SK-N-MC (cell line): ENCODE data around the gene ENTPD6.

Source experiments
- DNase-seq: peaks from one replicate; pipeline ENCODE4 v3.0.0-alpha.2; 2011; ENCODE audit warnings: low read depth, low spot score
- H3K27ac ChIP-seq: fragments of 200-600 bp; sonication (generic); 2 replicates; pipeline ENCODE4 v1.5.1; 2016; ENCODE audit warnings: mixed run types
- H3K36me3 ChIP-seq: fragments of 200-600 bp; sonication (generic); 2 replicates; pipeline ENCODE4 v1.6.1; 2017; ENCODE audit warnings: antibody characterized with exemption, low read length, mixed read lengths; ENCODE audit not compliant: insufficient read depth
- H3K4me3 ChIP-seq: fragments of 200-600 bp; sonication (generic); 2 replicates; pipeline ENCODE4 v1.5.1; 2016
- H3K9ac ChIP-seq: fragments of 200-600 bp; sonication (generic); 2 replicates; pipeline ENCODE4 v1.8.0; 2017; ENCODE audit warnings: mixed run types, mixed read lengths; ENCODE audit not compliant: insufficient read length
- H3K9me3 ChIP-seq: fragments of 200-600 bp; sonication (generic); 2 replicates; pipeline ENCODE4 v1.6.1; 2017; ENCODE audit warnings: low read depth, mild to moderate bottlenecking, antibody characterized with exemption, low read length, moderate library complexity, mixed read lengths
- EZH2 ChIP-seq: fragments of 200-600 bp; sonication (generic); IDR thresholded peaks from one replicate; pipeline ENCODE4 v1.6.1; 2017; ENCODE audit warnings: antibody characterized with exemption
- FOXP2 ChIP-seq: optimal IDR thresholded peaks from 2 replicates; pipeline ENCODE3; 2011; ENCODE audit warnings: mild to moderate bottlenecking, moderate library complexity; ENCODE audit not compliant: insufficient read depth; ENCODE audit errors: extremely low read length, control extremely low read depth
- POLR2AphosphoS5 ChIP-seq: IDR thresholded peaks from 2 replicates; pipeline ENCODE4 v1.6.1; 2012; ENCODE audit warnings: mild to moderate bottlenecking, low read depth, low read length, borderline replicate concordance

The ENTPD6 gene

DNA sequence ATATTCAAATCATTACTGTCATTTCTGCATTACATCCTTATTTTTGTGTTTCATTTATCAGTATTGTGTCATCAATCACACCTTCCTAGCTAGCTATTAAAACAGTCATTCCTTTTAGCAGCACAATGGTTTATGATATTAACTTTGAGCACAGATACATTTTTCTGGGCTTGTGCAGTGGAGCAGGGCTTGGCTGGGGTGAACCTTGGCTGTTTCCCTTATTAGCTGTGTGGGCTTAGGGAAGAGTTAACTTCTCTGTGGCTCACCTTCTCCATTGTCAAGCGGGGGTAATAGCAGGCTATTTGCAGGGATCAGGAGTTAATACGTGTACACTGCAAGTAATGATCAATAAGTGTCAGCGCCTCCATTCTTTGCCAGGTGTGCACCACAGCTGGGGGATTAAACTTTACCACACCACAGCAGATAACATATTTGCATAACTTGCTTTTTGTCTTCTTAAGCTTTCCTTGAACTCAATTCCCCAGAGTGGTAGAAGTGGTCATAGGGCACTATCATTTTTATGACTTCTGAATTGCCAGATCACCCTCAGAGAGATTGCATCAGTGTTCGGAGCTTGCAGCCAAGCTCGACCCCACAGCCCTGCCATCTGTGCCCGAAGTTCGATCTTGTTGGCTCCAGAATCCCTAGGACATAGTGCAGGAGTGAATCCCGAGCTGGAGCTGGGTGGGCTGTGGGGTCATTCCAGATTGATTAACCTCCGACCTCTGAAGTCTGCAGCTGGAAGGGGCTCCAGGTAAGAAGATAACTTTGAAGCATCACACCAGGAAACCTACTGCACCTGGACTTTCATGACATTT is 50.9 kb downstream of the ENTPD6 start:
- no peak overlapping the region for H3K4me3 ChIP-seq
- H3K9me3 ChIP-seq = no peaks in the 10 kb centered on the region
- H3K9ac ChIP-seq = no peak overlapping the region
- no peak for DNase-seq
- TF ChIP-seq FOXP2 = no peak
- H3K27ac ChIP-seq = no peak overlapping the region
- no peaks in the 10 kb centered on the region for H3K36me3 ChIP-seq

DNA sequence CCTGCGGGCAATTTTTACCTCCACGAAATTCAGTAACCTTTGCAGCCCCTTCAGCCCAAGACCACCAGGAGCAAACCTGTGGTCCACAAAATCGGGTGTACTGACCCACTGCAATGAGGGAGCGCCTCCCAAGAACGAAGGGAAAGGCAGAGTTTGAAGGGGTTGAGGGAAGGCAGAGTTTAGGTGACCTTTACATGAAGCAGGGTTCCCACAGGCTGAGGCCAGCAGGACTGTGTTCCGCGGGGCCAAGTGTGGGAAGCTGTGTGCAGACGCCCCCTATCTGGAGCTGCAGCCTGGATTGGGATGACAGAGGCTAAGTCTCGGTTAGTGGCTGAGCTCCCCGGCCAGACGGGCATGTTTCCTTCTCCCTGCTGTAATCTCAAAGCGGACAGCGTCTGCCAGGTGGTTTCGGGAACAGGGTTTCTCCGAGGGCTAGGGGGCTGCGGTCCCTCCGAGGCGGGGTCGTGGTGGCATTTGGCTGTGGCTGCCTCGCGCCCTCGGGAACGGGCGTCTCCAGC is 51.5 kb downstream of the ENTPD6 start:
- no peak for DNase-seq
- Histone ChIP-seq H3K4me3 (peak overlapping the region; percentile 96), H3K36me3 (no peaks in the 10 kb centered on the region), H3K9me3 (no peaks in the 10 kb centered on the region), H3K9ac (no peak overlapping the region), H3K27ac (no peak overlapping the region)
- TF ChIP-seq EZH2 = no peak
- TF ChIP-seq POLR2AphosphoS5 = no peak
- TF ChIP-seq FOXP2 = no peak

DNA sequence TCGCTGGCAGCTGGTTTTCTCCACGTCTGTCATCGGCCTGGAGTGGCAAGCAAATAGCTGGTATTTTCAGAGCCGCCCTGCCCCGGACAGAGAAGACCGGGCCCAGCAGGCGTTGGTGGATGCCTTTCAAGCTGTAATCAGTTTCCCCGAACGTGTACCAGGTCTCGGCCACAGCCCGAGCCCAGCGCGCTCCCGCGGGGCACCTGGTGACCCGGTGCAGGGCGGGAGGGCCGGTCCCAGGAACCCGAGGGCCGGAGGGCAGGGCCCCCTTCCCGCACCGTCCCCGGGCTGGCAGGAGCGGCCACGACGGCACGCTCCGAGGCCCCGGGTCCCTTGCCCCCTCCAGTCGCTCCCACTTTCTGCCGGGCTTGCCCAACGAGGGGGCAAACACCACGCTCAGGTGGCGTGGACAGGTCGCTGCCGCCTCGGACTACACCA is 52.0 kb downstream of the ENTPD6 start:
- Histone ChIP-seq H3K4me3 (peak overlapping the region; percentile 96), H3K9ac (peak overlapping the region; percentile 49), H3K9me3 (no peaks in the 10 kb centered on the region), H3K36me3 (no peaks in the 10 kb centered on the region), H3K27ac (no peak overlapping the region)
- TF ChIP-seq EZH2 (no peak), FOXP2 (no peak), POLR2AphosphoS5 (no peak)
- no peak for DNase-seq

DNA sequence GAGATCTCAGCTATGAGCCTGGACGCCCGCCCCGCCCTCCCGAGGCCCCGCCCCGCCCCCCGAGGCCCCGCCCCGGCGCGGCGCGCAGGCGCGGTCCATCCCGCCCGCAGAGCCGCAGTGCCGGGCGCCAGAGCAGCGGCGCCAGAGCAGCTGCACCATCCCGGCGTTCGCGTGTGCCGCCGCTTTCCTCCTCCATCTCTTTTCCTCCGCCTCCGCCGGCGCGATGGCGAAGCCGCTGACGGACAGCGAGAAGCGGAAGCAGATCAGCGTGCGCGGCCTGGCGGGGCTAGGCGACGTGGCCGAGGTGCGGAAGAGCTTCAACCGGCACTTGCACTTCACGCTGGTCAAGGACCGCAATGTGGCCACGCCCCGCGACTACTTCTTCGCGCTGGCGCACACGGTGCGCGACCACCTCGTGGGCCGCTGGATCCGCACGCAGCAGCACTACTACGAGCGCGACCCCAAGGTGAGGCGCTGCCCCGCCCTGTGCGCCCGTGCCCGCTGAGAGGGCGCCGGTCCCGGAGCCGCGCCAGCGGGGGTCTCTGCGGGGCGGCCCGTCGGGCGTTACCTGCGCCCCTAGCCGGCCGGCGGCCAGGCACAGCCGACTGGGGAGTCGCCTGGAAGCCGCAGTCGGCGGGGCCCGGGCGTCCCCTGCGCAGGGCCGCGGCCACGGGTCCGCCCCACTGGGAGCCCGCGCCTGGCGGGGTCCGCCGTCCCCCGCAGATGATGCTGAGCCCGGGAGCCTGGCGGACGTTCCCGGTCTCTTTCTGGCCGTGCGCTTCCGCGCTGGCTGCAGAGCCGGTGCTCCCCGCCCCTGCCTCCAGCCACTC is 52.7 kb downstream of the ENTPD6 start, which contains the start of gene PYGB:
Gene PYGB, plus strand, starts transcription at position 130 of the 830 bp plus-strand sequence. Its CDS starts 94 bp downstream, at position 224.
- no peaks in the 10 kb centered on the region for H3K36me3 ChIP-seq

DNA sequence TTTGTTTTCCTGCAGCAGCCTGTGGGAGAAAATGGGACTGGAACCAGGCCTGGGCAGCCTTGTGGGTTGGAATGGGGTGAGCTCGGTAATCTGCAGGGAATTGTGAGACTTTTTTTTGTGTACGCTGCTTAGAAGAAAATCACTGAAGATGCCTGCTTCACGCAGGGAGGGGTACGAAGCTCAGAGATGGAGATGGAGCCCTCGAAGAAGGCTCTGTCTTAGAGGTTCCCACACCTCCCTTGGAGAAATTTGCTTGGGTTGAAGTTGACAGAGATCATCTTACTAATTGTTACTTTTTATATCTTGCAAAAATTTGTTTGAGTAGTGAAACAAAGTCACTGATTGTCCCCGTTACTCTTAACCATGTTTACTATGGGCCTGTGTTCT is 53.3 kb downstream of the ENTPD6 start:
- no peaks in the 10 kb centered on the region for H3K36me3 ChIP-seq
- H3K27ac ChIP-seq = no peak overlapping the region
- no peaks in the 10 kb centered on the region for H3K9me3 ChIP-seq
- no peak for DNase-seq
- H3K4me3 ChIP-seq = peak overlapping the region; percentile 96
- TF ChIP-seq FOXP2 (no peak), POLR2AphosphoS5 (no peak), EZH2 (no peak)
- H3K9ac ChIP-seq = peak overlapping the region; percentile 65

More for the DNA sequence above, 52.7 kb downstream of the ENTPD6 start, which contains the start of gene PYGB:
- Histone ChIP-seq H3K27ac (no peak within 1 kb of the TSS), H3K4me3 (peak within 1 kb of the TSS; percentile 96), H3K9ac (peak within 1 kb of the TSS; percentile 65), H3K9me3 (no peaks in the 10 kb centered on the region)
- no peak for DNase-seq
- TF ChIP-seq POLR2AphosphoS5 (peak; percentile 97), FOXP2 (no peak)

DNA sequence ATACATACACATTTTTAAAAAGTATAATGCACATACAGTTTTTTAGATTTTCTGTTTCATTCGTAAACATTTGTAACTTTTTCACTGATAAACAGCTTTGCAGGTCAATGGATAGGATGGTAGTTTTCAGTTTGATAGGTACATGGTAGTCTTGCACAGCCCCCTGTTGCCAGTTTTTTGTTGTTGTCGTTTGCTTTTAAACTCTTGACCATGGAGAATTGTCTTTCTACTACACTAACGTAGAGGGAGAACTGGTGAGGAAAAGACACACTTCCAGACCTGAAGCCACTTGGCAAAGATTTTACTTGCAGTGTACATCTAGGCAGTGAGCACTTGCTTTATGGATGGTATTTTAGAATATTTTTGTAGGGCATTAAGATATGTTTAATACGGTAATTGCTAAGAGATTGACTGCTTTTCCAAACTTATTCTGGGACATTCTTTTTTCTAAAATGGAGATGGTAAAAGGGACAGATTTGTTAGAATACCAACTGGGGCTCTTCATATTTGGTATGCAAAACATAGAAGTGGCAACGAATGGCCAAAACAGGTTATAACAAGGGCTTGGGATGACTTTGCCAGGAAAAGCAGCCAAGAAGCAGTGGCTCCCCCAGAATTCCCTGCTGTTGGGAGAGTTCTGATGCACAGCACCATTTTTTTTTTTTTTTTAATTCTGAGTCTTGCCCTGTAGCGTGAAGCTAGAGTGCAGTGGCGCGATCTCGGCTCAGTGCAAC is 53.9 kb downstream of the ENTPD6 start:
- Histone ChIP-seq H3K9me3 (no peaks in the 10 kb centered on the region), H3K27ac (no peak overlapping the region), H3K36me3 (no peaks in the 10 kb centered on the region), H3K9ac (peak overlapping the region; percentile 65), H3K4me3 (peak overlapping the region; percentile 96)
- TF ChIP-seq EZH2 (no peak), POLR2AphosphoS5 (no peak), FOXP2 (no peak)
- no peak for DNase-seq

DNA sequence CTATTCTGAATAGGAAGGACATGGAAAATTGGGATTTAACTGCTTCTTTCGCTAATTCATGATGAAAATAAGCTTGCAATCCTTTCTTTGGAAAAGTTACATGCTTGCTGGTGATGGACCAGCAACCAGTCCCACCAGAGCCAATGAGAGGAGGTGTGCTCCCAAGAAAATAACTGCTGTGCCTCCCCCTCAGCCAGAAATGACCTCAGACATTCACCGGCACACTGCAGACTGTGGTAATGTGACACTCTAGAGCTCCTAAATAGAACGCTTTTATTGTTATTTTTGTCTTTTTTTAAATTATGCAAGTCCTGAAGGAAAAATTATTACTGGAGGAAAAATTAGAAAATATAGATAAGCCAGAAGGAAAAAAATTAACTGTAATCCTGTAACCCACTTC is 55.0 kb downstream of the ENTPD6 start:
- no peaks in the 10 kb centered on the region for H3K36me3 ChIP-seq

DNA sequence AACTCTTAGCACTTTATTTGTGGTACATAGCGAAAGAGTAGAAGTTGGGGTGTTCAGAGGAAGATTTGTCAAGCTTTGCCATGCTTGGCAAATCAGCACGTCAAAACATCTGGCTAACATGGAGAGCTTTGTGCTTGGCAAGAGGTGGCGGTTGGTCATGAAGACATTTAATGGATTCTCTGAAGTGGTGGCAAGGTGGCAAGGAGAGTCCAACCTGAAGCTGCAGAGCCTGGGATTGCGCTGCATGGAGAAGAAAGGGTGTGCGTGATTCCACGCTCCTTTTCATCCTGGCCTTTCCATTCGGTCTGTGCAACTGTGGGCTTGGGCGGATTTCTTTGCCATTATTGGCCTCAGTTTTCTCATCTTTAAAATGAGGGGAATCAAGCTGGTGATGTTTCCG is 55.5 kb downstream of the ENTPD6 start:
- no peak overlapping the region for H3K27ac ChIP-seq
- H3K36me3 ChIP-seq = no peaks in the 10 kb centered on the region
- no peak for TF ChIP-seq POLR2AphosphoS5
- TF ChIP-seq FOXP2 = no peak
- no peak for TF ChIP-seq EZH2
- H3K9ac ChIP-seq = no peak overlapping the region
- no peaks in the 10 kb centered on the region for H3K9me3 ChIP-seq
- no peak for DNase-seq
- H3K4me3 ChIP-seq = no peak overlapping the region

More for the DNA sequence above, 55.0 kb downstream of the ENTPD6 start:
- DNase-seq = no peak
- Histone ChIP-seq H3K4me3 (no peak overlapping the region), H3K27ac (no peak overlapping the region), H3K9ac (no peak overlapping the region), H3K9me3 (no peaks in the 10 kb centered on the region)
- TF ChIP-seq EZH2 (no peak), FOXP2 (no peak)
